Activated CD8-positive, alpha-beta memory T cell treated with anti-CD3 and anti-CD28 coated beads for 48 hours (primary cell): ENCODE data around the gene AQP10.
"Not testable (repeated sequence)": the region's sequence is repeated elsewhere in the genome, so short reads cannot be mapped to it uniquely, and the experiment has no call there.

ENCODE experiments used
- DNase-seq, 3 experiments: peaks; one replicate each; pipeline ENCODE4 v3.0.0-alpha.2; 2020; ENCODE audit warnings: low read depth in 2 of 3, low spot score in 2 of 3

Gene AQP10

GRCh38 chr1:154323493-154323892 lies 2.6 kb downstream of the AQP10 start:
- no peak for DNase-seq

GRCh38 chr1:154324241-154324640 lies 3.3 kb downstream of the AQP10 start:
- no peak for DNase-seq

- peak in 2 of 3 experiments; percentile 59 to 79 for DNase-seq
Observed at GRCh38 chr1:154324669-154325582, 4.0 kb downstream of the AQP10 start, which contains the start of gene ATP8B2. TSS of gene ATP8B2 (plus strand) at chr1:154325525. CDS start at chr1:154328142, 2,617 bp downstream.

GRCh38 chr1:154325583-154326545 lies 5.0 kb downstream of the AQP10 start:
- DNase-seq: no peak

- no peak for DNase-seq
Observed at GRCh38 chr1:154326546-154327465, 5.9 kb downstream of the AQP10 start.

- no peak for DNase-seq
Observed at GRCh38 chr1:154327466-154328317, 6.8 kb downstream of the AQP10 start.

GRCh38 chr1:154328318-154329151 lies 7.6 kb downstream of the AQP10 start:
- peak in 2 of 3 experiments; percentile 72 to 76 for DNase-seq

- DNase-seq: no peak
Observed at GRCh38 chr1:154329152-154329521, 8.2 kb downstream of the AQP10 start.

- no peak for DNase-seq
Observed at GRCh38 chr1:154329551-154330131, 8.7 kb downstream of the AQP10 start.

GRCh38 chr1:154330669-154331068 lies 9.8 kb downstream of the AQP10 start:
- DNase-seq: no peak

- DNase-seq: no peak
Observed at GRCh38 chr1:154334079-154335024, 13.5 kb downstream of the AQP10 start.

- peak; percentile 67 to 86 (median 84) for DNase-seq
Observed at GRCh38 chr1:154335025-154335714, 14.3 kb downstream of the AQP10 start.

GRCh38 chr1:154337253-154337894 lies 16.5 kb downstream of the AQP10 start:
- DNase-seq: no peak

- DNase-seq: no peak
Observed at GRCh38 chr1:154338875-154339274, 18.0 kb downstream of the AQP10 start.

GRCh38 chr1:154341366-154341765 lies 20.5 kb downstream of the AQP10 start:
- not testable (repeated sequence) for DNase-seq

- DNase-seq: no peak
Observed at GRCh38 chr1:154342132-154342531, 21.2 kb downstream of the AQP10 start.
